ENCODE results near the gene HMGXB4. TPM values are rescaled to one million over a fixed set of nuclear protein-coding genes. Genes with fewer than 3 reads are reported as not detected.
A peak's percentile ranks its signal among the peaks of the same experiment; 100 is the strongest.

Gene HMGXB4
- polyA plus RNA-seq, 1 donor (not counting 4 experiments of a cell fraction or from before 2014, with no cell fraction given), result 22.6 TPM

DNA sequence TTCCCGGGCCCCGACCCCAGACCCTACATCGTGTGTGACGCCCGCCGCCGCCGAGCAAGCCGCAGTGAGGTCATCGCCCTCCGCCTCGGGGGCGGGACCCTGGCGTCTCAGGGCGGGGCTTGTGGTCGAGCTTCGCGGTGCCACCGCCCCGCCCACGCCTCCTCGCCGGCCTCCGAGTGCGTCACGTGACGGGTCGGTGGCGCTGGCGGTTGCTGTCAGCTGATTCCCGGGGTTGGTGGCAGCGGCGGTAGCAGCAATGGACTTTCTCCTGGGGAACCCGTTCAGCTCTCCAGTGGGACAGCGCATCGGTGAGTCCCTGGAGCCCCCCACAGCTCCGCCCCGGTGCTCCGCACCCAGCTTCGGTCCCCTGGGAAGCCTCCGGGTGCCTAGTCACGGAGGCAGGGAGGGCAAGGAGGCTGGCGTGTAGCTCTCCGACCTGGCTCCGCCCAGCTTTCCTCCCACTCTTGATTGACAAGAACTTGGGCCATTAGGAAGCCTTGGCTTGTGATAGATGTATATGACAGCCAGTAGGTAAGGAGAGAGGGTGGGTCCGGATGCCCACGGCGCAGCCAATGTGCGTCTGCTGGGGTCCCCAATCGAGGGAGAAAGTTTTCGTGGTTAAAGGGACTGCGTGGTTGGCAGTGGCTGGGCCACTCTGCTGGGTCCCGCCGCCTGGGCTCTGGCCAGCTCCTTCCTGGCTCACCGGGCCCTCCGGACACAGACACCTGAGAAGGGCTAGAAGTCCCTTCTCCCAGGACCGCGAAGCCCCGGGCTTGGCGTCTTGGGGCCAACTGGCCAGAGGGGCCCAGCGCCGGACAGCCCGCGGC, 42.6 kb downstream of the HMGXB4 start, which contains the start of gene TOM1:
TSS of gene TOM1 (plus strand) at position 222 of the 827 bp plus-strand sequence. CDS start at position 257, 35 bp downstream.
- dilution Hi-C loops (cut with MboI; ENCODE audit: extremely low pct_ligation_motif_present, low sequenced_read_pairs), result no loop called here
- Histone ChIP-seq H3K4me2 (ENCODE audit: control insufficient read depth, extremely low read depth, insufficient read depth, low read depth, low read length) (peak within 1 kb of the TSS; percentile 97), H4K20me1 (ENCODE audit: control insufficient read depth, extremely low read depth, insufficient read depth, low read length) (no peaks in the 10 kb centered on the region), H3K9me1 (ENCODE audit: control insufficient read depth, extremely low read depth, insufficient read depth, low read length) (no peaks in the 10 kb centered on the region), H3K36me3 (ENCODE audit: control insufficient read depth in 2 of 2, extremely low read depth in 1 of 2, insufficient read depth in 2 of 2, low read length in 2 of 2) (peaks cover 3 to 4% of the 10 kb centered on the region in 2 experiments), H3K79me2 (ENCODE audit: control insufficient read depth, insufficient read depth, low read length) (peaks cover 2% of the 10 kb centered on the region), H3K9ac (ENCODE audit: control insufficient read depth, extremely low read depth, insufficient read depth, low read length) (peak within 1 kb of the TSS; percentile 93), H3K9me3 (ENCODE audit: control insufficient read depth, low read depth, low read length) (no peaks in the 10 kb centered on the region), H3K4me1 (ENCODE audit: control insufficient read depth, extremely low read depth, insufficient read depth, low read length) (peaks cover 17% of the 10 kb centered on the region), H2AFZ (ENCODE audit: control insufficient read depth, low read length) (peak within 1 kb of the TSS; percentile 91), H3K27ac (ENCODE audit: control insufficient read depth, insufficient read depth, low read length) (peak within 1 kb of the TSS; percentile 90), H3K27me3 (ENCODE audit: control insufficient read depth, extremely low read depth, insufficient read depth, low read length) (no peaks in the 10 kb centered on the region), H3K4me3 (ENCODE audit: control insufficient read depth in 2 of 3, extremely low read depth in 1 of 3, insufficient read depth in 2 of 3, low read depth in 1 of 3, low read length in 3 of 3) (peak within 1 kb of the TSS; percentile 68 to 94 (median 92))
- TF ChIP-seq, protein P1, sequence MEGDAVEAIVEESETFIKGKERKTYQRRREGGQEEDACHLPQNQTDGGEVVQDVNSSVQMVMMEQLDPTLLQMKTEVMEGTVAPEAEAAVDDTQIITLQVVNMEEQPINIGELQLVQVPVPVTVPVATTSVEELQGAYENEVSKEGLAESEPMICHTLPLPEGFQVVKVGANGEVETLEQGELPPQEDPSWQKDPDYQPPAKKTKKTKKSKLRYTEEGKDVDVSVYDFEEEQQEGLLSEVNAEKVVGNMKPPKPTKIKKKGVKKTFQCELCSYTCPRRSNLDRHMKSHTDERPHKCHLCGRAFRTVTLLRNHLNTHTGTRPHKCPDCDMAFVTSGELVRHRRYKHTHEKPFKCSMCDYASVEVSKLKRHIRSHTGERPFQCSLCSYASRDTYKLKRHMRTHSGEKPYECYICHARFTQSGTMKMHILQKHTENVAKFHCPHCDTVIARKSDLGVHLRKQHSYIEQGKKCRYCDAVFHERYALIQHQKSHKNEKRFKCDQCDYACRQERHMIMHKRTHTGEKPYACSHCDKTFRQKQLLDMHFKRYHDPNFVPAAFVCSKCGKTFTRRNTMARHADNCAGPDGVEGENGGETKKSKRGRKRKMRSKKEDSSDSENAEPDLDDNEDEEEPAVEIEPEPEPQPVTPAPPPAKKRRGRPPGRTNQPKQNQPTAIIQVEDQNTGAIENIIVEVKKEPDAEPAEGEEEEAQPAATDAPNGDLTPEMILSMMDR (optimal IDR thresholded peaks at IDR 0.05 in 1 of 3, IDR thresholded peaks at IDR 0.05 in 1 of 3, conservative IDR thresholded peaks at IDR 0.05 in 1 of 3; ENCODE audit: extremely low read depth in 1 of 3, insufficient read depth in 2 of 3, low read length in 3 of 3), result no peak
- no peak for TF ChIP-seq EZH2 (IDR thresholded peaks at IDR 0.05; ENCODE audit: low read length)
- FAIRE-seq, result peak; percentile 70
- DNase-seq (ENCODE audit: low read depth, low spot score), result peak; percentile 90

DNA sequence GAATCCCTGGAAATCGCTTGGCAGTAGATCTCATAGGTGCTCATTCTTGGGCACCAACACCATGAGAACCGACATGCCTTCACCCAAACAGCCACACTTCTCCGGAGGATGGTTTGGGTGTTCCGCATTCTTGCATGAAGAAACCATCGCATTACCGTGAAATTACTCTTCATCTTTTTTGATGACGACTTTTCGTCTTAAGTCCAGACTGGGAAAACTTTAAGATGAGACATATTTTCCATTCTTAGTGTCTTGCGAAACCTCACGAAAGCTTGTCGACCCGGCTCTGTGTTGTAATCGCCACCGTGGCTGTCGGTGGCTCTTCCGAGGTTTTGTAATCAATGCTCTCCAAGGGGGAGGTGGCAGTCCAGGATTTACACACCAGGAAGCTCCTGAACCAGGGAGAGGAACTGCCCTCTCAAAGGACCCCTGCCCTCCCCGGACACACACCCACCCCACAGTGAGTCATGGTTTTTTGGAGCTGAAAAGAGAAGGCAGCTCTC, 44.1 kb downstream of the HMGXB4 start:
- Histone ChIP-seq H3K4me2 (ENCODE audit: control insufficient read depth, extremely low read depth, insufficient read depth, low read depth, low read length) (peak overlapping the region; percentile 97), H3K4me1 (ENCODE audit: control insufficient read depth, extremely low read depth, insufficient read depth, low read length) (peaks cover 20% of the 10 kb centered on the region), H3K36me3 (ENCODE audit: control insufficient read depth in 2 of 2, extremely low read depth in 1 of 2, insufficient read depth in 2 of 2, low read length in 2 of 2) (peaks cover 3 to 4% of the 10 kb centered on the region in 2 experiments), H3K27ac (ENCODE audit: control insufficient read depth, insufficient read depth, low read length) (peak overlapping the region; percentile 58), H3K9ac (ENCODE audit: control insufficient read depth, extremely low read depth, insufficient read depth, low read length) (peak overlapping the region; percentile 37), H3K9me1 (ENCODE audit: control insufficient read depth, extremely low read depth, insufficient read depth, low read length) (no peaks in the 10 kb centered on the region), H3K9me3 (ENCODE audit: control insufficient read depth, low read depth, low read length) (no peaks in the 10 kb centered on the region), H4K20me1 (ENCODE audit: control insufficient read depth, extremely low read depth, insufficient read depth, low read length) (no peaks in the 10 kb centered on the region), H3K27me3 (ENCODE audit: control insufficient read depth, extremely low read depth, insufficient read depth, low read length) (no peaks in the 10 kb centered on the region), H3K4me3 (ENCODE audit: control insufficient read depth in 2 of 3, extremely low read depth in 1 of 3, insufficient read depth in 2 of 3, low read depth in 1 of 3, low read length in 3 of 3) (peak overlapping the region in 1 of 3 experiments; percentile 26), H3K79me2 (ENCODE audit: control insufficient read depth, insufficient read depth, low read length) (peaks cover 2% of the 10 kb centered on the region), H2AFZ (ENCODE audit: control insufficient read depth, low read length) (no peak overlapping the region)
- TF ChIP-seq, protein P1 (optimal IDR thresholded peaks at IDR 0.05 in 1 of 3, IDR thresholded peaks at IDR 0.05 in 1 of 3, conservative IDR thresholded peaks at IDR 0.05 in 1 of 3; ENCODE audit: extremely low read depth in 1 of 3, insufficient read depth in 2 of 3, low read length in 3 of 3), result no peak
- no peak for TF ChIP-seq EZH2 (IDR thresholded peaks at IDR 0.05; ENCODE audit: low read length)
- no peak for FAIRE-seq
- DNase-seq (ENCODE audit: low read depth, low spot score), result peak; percentile 42
- dilution Hi-C loops (cut with MboI; ENCODE audit: extremely low pct_ligation_motif_present, low sequenced_read_pairs), result no loop called here
